Measurements from ENCODE around the gene ANKAR. TPM values are rescaled to one million over a fixed set of nuclear protein-coding genes. Genes with fewer than 3 reads are reported as not detected.

ANKAR gene
- total RNA-seq, 1 experiment from 2014 or later = 3.5 TPM

DNA sequence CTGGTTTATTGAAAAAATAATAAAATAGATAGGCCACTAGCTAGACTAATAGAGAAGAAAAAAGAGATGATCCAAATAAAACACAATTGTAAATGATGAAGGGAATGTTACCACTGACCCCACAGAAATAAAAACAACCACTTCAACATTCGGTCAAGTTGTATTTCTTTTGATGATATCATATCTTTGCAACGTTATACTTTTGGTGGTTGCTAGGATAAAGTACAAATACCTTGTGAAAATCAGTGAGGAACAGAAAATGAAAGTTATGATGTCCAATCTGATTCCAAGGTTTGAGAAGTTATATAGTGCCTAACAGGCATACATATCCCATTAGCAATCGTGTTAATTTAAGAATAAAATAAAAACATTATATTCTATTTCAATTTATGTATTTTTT is 19.8 kb upstream of the ANKAR start:
- Histone ChIP-seq H3K4me3 (ENCODE audit: low read depth, low read length, poor library complexity, severe bottlenecking) (no peak overlapping the region), H3K27ac (ENCODE audit: low read depth, low read length, poor library complexity, severe bottlenecking) (no peak overlapping the region), H3K36me3 (ENCODE audit: insufficient read depth, low read length, poor library complexity, severe bottlenecking) (no peaks in the 10 kb centered on the region), H3K9me3 (ENCODE audit: low read depth, low read length, poor library complexity, severe bottlenecking) (no peaks in the 10 kb centered on the region), H3K27me3 (replicated peaks; ENCODE audit: insufficient read depth, low read depth, low read length, poor library complexity) (no peaks in the 10 kb centered on the region), H3K4me1 (ENCODE audit: insufficient read depth, low read length, poor library complexity, severe bottlenecking) (no peaks in the 10 kb centered on the region)
- POLR2A ChIA-PET (ENCODE audit: low non-redundant PET) = no interaction called here
- TF ChIP-seq, protein P1, sequence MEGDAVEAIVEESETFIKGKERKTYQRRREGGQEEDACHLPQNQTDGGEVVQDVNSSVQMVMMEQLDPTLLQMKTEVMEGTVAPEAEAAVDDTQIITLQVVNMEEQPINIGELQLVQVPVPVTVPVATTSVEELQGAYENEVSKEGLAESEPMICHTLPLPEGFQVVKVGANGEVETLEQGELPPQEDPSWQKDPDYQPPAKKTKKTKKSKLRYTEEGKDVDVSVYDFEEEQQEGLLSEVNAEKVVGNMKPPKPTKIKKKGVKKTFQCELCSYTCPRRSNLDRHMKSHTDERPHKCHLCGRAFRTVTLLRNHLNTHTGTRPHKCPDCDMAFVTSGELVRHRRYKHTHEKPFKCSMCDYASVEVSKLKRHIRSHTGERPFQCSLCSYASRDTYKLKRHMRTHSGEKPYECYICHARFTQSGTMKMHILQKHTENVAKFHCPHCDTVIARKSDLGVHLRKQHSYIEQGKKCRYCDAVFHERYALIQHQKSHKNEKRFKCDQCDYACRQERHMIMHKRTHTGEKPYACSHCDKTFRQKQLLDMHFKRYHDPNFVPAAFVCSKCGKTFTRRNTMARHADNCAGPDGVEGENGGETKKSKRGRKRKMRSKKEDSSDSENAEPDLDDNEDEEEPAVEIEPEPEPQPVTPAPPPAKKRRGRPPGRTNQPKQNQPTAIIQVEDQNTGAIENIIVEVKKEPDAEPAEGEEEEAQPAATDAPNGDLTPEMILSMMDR (conservative IDR thresholded peaks at IDR 0.05; ENCODE audit: low read depth, low read length) = no peak
- TF ChIP-seq EZH2 (IDR thresholded peaks at IDR 0.05; ENCODE audit: borderline replicate concordance, low read depth, low read length, poor library complexity, severe bottlenecking) = no peak
- CTCF ChIA-PET = interaction anchor here (0.6 kb wide), 1 partner anchor 15 kb away, joined by 3 read pairs; no protein-coding TSS in a partner anchor
- intact Hi-C loops (cut with micrococcal nuclease; ENCODE audit: unreplicated experiment) = no loop called here
- no TSS peak for BruUV-seq (replicated peaks)
- no peak for DNase-seq (ENCODE audit: low spot score)

DNA sequence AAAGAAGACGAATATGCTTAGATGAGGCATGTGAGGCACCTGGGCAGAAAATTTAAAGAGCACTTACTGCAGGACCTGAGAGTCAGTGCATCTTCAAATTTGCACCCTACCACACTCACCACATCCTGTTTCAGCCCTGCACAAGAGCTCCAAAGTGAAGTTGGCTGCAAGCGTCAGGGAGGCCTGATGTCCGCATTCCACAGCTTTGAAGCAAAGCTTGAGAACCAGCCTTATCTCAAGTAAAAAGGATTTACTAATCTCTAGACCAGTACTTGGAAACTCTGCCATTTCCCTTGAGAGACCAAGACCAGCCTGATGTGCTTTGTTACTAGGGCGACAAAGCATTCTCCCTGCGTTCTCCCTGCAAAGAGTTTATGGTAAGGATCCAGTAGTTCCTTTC is 16.6 kb upstream of the ANKAR start:
- DNase-seq (ENCODE audit: low spot score) = no peak
- intact Hi-C loops (cut with micrococcal nuclease; ENCODE audit: unreplicated experiment) = no loop called here
- TF ChIP-seq, protein P1 (conservative IDR thresholded peaks at IDR 0.05; ENCODE audit: low read depth, low read length) = no peak
- no peak for TF ChIP-seq EZH2 (IDR thresholded peaks at IDR 0.05; ENCODE audit: borderline replicate concordance, low read depth, low read length, poor library complexity, severe bottlenecking)
- no peaks in the 10 kb centered on the region for H3K36me3 ChIP-seq (ENCODE audit: insufficient read depth, low read length, poor library complexity, severe bottlenecking)
- no peak overlapping the region for H3K4me3 ChIP-seq (ENCODE audit: low read depth, low read length, poor library complexity, severe bottlenecking)
- no TSS peak for BruUV-seq (replicated peaks)
- ChIA-PET POLR2A (ENCODE audit: low non-redundant PET) (no interaction called here), CTCF (no interaction called here)
- no peak overlapping the region for H3K27ac ChIP-seq (ENCODE audit: low read depth, low read length, poor library complexity, severe bottlenecking)
- H3K9me3 ChIP-seq (ENCODE audit: low read depth, low read length, poor library complexity, severe bottlenecking) = no peaks in the 10 kb centered on the region
- H3K4me1 ChIP-seq (ENCODE audit: insufficient read depth, low read length, poor library complexity, severe bottlenecking) = peaks cover 9% of the 10 kb centered on the region
- H3K27me3 ChIP-seq (replicated peaks; ENCODE audit: insufficient read depth, low read depth, low read length, poor library complexity) = no peaks in the 10 kb centered on the region

DNA sequence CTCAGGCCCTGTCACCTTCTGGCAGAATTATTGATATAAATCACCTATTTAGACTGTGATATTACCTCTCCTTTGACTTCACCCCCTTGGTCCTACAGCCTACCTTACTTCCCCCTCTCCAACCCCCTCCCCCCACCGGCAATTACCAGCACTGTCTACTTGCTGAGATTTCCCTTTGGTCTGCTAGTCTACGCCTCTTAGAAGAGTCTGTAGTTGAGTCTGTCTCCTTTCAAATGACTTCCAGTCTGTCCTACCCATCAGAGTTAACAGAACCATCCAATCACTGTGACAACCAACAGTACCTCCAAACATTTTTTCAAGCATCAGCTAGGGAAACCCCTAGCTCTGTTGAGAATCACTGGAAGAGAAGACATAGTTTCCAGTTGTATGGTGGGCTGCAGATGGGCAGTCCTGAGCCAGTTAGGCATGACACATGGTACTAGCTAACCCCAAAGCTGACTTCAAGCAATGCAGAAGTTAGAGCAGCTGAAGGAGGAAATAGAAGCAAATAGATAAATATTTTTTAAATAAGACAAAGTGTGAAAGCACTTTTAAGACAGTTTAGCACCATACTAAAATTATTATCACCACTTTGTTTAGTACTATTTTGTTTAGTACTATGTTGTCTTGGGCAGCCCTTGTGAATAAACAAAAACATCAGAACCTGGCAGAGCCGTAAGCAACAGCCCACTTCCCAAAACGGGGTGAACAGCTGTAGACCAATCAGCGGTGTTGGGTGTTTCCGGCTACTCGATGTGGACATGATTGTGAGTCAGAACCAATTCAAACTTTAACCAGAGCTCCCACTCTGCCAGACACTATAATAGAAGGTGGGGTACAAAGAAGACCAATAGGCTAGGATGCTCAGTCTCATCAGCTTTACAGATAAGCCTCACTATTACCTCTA is 15.9 kb upstream of the ANKAR start:
- Histone ChIP-seq H3K4me3 (ENCODE audit: low read depth, low read length, poor library complexity, severe bottlenecking) (no peak overlapping the region), H3K4me1 (ENCODE audit: insufficient read depth, low read length, poor library complexity, severe bottlenecking) (peaks cover 9% of the 10 kb centered on the region), H3K27me3 (replicated peaks; ENCODE audit: insufficient read depth, low read depth, low read length, poor library complexity) (no peaks in the 10 kb centered on the region), H3K27ac (ENCODE audit: low read depth, low read length, poor library complexity, severe bottlenecking) (no peak overlapping the region), H3K36me3 (ENCODE audit: insufficient read depth, low read length, poor library complexity, severe bottlenecking) (no peaks in the 10 kb centered on the region), H3K9me3 (ENCODE audit: low read depth, low read length, poor library complexity, severe bottlenecking) (no peaks in the 10 kb centered on the region)
- intact Hi-C loops (cut with micrococcal nuclease; ENCODE audit: unreplicated experiment) = no loop called here
- TF ChIP-seq, protein P1 (conservative IDR thresholded peaks at IDR 0.05; ENCODE audit: low read depth, low read length) = no peak
- TF ChIP-seq EZH2 (IDR thresholded peaks at IDR 0.05; ENCODE audit: borderline replicate concordance, low read depth, low read length, poor library complexity, severe bottlenecking) = no peak
- BruUV-seq (replicated peaks) = no TSS peak
- no peak for DNase-seq (ENCODE audit: low spot score)
- CTCF ChIA-PET = interaction anchor here (0.6 to 0.7 kb wide), 2 partner anchors 503 to 853 kb away, joined by 4 to 10 read pairs; no protein-coding TSS in a partner anchor
- POLR2A ChIA-PET (ENCODE audit: low non-redundant PET) = no interaction called here
